GM12872 (cell line): ENCODE results near the gene HAUS1.

ENCODE experiments used
- TF ChIP-seq, protein P1 (sequence below): IDR thresholded peaks from 3 replicates; pipeline ENCODE4 v1.5.1; 2011; ENCODE audit warnings: low read depth, mild to moderate bottlenecking, low read length, moderate library complexity; ENCODE audit not compliant: insufficient read depth

Gene HAUS1

DNA sequence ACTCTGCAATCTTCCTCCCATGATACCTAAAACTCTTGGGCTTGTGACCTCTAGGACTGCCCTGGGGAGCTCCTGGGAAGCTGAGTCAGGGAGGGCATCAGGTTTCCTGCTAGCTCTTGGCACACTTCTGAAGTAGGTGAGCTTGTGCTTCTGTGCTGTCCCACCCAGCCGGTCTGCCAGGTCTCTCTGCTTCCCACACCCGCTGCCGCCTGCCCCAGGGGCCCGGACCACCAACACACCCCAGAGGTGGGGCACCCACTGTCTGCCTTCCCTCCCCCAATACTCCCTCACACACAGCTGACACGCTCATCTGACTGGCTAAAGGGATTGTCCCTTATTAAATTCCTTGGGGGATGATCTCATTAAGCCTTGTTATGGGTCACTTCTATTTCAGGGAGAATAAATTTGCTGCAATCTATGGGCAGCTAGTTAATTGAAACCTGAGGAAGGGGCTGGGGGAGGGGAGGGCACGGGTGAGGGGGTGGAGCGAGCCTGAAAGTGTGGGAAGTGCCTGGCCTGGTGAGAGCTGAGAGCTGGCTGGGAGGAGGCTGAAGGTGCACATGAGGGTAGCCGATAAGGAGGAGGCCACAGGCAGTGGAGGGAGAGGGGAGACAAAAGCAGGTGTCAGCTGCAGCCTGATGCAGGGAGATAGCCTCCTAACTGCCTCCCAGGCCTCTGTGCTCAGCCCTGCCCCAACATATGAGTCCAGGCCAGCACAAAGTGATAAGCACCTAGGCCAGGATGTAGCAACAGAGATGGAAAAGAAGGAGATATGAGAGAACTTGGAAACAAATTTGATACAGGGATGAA, 48.8 kb downstream of the HAUS1 start:
- TF ChIP-seq, protein P1, sequence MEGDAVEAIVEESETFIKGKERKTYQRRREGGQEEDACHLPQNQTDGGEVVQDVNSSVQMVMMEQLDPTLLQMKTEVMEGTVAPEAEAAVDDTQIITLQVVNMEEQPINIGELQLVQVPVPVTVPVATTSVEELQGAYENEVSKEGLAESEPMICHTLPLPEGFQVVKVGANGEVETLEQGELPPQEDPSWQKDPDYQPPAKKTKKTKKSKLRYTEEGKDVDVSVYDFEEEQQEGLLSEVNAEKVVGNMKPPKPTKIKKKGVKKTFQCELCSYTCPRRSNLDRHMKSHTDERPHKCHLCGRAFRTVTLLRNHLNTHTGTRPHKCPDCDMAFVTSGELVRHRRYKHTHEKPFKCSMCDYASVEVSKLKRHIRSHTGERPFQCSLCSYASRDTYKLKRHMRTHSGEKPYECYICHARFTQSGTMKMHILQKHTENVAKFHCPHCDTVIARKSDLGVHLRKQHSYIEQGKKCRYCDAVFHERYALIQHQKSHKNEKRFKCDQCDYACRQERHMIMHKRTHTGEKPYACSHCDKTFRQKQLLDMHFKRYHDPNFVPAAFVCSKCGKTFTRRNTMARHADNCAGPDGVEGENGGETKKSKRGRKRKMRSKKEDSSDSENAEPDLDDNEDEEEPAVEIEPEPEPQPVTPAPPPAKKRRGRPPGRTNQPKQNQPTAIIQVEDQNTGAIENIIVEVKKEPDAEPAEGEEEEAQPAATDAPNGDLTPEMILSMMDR: no peak

DNA sequence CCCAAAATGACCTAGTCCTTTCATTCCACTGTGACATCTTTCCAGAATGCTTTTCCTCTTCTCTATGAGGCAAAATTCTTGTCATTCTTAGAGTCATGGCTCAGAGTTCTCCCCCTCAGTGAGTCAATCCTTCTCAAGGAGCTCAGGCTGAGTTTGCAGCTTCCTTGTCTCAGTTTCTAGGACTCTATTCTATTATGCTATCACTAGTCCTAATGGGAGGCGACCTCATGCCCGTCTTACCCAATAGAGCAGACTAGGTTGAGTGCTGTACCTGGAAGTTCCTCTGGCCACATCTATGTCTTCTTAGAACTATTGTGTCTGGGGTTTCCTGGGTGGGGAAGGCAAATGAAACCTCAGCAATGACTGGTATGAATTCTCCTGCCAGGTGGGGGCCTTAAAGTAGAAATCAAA, 51.5 kb downstream of the HAUS1 start:
- TF ChIP-seq, protein P1: no peak

DNA sequence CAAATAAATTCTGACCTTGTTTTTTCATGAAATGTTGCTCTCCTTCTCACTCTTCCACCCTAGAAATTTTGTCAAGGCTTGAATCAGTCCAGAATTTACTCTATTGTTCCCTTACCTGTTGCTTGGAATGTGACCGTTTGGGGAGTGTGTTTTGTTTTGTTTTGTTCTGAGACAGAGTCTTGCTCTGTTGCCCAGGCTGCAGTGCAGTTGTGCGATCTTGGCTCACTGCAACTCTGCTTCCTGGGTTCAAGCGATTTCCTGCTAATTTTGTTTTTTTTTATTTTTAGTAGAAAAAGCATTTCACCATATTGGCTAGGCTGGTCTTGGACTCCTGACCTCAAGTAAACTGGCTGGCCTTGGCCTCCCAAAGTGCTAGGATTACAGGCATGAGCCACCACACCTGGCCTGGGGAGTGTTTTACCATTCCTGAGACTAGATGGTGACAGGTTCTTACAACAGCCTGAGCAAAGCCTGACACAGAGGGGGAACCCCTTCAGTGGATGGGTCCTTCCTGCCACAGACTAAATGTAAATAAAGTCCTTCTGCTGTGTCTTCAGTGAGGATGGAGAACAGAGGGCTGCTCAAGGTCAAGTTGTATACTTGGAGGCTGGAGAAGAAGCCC, 52.0 kb downstream of the HAUS1 start:
- TF ChIP-seq, protein P1: no peak

DNA sequence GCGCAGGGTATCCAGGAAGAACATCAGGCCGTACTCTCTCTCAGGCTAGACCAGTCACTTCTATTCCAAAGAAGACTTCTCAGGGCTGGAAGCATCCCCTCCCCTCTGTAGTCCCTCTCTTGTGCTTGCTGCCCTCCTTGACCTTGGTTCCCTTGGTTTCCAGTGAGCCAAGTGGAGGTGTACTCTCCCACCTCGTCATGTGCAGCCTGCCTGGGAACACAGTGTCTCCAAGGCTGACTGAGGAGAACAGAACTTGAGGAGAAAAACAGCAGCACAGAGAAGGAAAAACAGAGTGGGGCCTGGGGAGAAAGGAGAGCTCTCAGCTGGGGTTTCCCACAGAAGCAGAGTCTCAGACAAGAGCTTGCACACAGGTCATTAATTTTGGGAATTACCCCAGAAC, 52.7 kb downstream of the HAUS1 start:
- TF ChIP-seq, protein P1: no peak

DNA sequence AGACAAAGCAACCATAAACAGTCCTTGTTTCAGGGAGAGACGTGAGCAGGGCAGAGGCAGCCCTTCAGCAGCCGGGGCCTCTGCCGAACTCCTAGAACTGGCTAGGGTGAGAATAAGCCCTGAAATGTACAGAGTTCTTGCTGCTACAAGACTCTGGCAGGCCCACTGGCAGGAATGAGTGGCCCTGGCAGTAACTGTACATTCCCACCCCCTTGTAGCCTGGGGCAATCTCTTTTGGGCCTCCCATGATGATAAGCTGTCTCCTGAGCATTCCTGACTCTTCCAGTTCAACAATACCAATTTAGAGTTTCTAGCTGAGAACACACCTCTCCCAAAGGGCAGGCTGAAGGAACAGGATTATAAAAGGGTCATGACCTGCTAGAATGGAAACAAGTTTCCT, 54.3 kb downstream of the HAUS1 start:
- TF ChIP-seq, protein P1: no peak

DNA sequence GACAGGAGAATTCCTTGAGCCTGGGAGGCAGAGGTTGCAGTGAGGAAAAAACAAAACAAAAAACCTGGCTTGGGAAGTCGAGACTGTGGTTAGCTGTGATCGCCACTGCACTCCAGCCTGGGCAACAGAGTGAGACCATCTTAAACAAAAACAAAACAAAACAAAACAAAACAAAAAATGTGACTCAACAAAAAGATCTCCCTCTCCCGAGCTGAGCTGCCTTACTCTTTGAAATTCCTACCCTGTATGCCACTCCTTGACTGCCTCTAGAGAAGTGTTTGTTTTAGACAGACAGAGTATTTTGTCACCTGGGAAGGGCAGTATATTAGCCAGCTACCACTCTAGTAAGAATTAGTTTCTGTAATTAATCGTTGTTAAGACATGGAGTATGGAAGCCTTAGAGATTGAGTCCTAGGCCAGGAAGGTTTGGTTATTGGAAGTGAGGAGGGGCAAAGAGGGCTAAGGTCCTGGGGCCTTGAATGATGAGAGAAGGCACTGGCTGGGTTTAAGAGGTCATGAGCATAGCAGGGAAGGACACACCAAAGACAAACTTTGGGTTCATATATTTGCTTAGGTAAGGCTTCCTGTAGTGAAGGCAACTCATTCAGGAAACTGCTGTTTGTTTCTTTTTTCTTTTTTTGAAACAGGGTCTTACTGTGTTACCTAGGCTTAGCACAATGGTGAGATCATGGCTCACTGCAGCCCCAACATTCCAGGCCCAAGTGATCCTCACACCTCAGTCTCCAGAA, 56.0 kb downstream of the HAUS1 start:
- TF ChIP-seq, protein P1: no peak

DNA sequence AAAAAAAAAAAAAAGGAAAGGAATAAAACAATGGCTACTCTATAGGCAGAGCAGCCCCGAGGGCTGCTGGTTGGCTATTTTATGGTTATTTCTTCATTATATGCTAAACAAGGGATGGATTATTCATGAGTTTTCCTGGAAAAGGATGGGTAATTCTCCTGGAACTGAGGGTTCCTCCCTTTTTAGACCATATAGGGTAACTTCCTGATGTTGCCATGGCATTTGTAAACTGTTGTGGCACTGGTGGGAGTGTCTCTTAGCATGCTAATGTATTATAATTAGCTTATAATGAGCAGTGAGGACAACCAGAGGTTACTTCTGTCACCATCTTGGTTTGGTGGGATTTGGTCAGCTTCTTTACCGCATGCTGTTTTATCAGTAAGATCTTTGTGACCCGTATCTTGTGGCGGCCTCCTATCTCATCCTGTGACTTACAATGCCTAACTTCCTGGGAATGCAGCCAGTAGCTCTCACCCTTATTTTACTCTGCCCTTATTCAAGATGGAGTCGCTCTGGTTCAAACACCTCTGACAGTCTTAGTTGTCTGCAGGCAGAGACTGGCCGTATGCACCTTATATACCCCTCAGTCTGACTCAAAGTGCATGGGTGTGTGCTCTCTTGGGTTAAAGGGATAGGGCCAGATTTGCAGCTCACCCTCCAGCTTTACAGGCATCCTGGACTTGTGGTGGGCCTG, 57.7 kb downstream of the HAUS1 start:
- TF ChIP-seq, protein P1: no peak
